ENCODE measurements around the gene ZNF22.
A peak's percentile ranks its signal among the peaks of the same experiment; 100 is the strongest.

The ZNF22 gene

DNA sequence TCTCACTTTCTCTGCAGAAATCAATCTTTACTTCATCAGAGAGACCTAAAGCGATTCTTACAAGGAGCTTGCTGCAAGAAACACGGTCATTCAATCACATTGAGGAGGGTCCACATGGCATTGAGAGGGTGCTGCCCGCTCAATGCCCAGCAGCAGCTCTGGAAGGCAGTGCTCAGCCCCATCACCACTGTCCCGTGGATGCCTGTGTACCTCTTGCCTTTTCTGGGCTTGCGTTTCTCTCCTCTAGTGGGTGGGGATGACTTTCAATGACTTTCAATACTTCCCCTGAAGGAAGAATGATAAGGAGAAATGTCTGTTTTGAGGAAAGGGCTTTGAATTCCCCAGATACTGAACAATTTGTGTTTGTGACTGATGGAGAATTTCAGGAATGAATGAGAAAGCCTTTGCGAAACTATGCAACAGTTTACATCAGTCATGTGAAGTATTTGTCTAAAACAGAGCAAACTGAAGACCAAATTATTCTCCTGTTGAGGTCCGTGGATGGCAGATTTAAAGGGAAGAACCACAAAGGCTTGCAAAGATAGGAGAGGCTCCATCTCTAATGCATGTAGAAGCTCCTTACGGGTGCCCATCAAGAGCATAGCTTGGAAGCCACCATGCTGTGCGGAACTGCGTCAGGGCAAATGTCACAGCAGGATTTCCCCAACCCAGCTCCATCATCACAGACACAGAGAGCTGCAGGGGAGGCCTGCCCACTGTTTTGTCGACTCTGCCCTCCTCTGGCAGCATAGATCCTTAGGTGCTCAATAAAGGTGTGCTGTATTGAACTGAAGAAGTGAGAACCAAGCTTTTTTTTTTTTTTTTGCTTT lies 6.6 kb upstream of the ZNF22 start:
- Histone ChIP-seq H3K4me1 (ENCODE audit: insufficient read depth, low read length) (no peaks in the 10 kb centered on the region), H3K36me3 (ENCODE audit: insufficient read depth, low read length) (no peaks in the 10 kb centered on the region), H3K27me3 (ENCODE audit: insufficient read depth, low read length) (no peaks in the 10 kb centered on the region), H2AFZ (ENCODE audit: low read depth, low read length) (no peak overlapping the region), H3K9me3 (ENCODE audit: low read length) (no peaks in the 10 kb centered on the region), H3K4me3 (ENCODE audit: low read length) (no peak overlapping the region)

DNA sequence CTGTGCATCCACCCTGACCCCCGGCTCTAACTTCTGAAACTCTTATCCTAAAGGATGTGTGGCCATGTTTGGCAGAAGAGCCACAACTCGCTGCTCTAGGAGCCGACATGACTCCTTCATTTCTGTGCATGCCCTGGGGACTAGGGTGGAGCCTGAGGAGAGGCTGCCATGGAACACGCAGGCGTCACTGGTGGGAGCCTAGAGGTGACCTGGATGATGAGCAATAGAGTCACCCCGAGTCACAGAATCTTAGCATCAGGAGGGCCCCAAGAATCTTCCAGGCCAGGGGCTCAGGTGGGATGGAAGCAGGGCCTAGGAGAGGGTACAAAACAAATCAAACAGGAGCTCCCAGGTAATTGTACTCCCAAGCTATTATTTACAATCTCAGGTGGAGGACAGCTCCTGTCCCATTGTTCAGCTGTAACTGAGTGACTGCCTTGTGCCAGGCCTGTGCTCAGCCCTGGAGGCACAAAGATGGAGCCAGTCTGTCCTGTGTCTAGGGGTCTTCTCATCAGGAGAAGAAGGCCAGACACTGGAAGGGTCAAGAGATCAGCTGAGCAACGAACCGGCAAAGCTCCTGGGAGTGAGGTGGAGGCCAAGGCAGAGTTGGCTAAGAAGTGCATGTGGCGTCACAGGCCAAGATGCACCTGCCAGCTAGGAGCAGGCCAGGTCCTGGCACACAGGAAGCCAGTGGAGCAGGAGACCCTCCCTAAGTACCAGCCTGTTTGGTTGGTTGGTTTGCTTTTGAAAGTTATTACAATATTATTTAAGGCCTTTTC lies 5.8 kb upstream of the ZNF22 start:
- no peak overlapping the region for H2AFZ ChIP-seq (ENCODE audit: low read depth, low read length)
- no peak overlapping the region for H3K4me3 ChIP-seq (ENCODE audit: low read length)
- peaks cover 1% of the 10 kb centered on the region for H3K4me1 ChIP-seq (ENCODE audit: insufficient read depth, low read length)
- no peaks in the 10 kb centered on the region for H3K36me3 ChIP-seq (ENCODE audit: insufficient read depth, low read length)
- no peaks in the 10 kb centered on the region for H3K27me3 ChIP-seq (ENCODE audit: insufficient read depth, low read length)
- H3K9me3 ChIP-seq (ENCODE audit: low read length) = no peaks in the 10 kb centered on the region

DNA sequence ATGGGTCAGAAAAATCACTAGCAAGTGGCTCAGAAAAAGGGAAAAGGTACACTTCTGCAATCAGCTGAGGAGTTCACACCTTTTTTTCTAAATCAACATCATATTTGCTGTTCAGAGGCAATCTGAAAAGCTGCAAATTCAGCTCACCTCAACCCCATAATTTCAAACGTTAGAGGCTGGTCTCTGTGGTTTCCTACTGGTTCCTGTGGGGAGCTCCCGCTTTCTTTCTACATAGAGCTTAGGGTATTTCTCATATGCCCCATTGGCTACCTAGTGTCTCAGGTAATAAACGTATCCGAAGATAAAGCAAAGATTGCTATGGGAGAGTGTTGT lies 5.2 kb upstream of the ZNF22 start:
- H3K36me3 ChIP-seq (ENCODE audit: insufficient read depth, low read length) = no peaks in the 10 kb centered on the region
- H3K4me1 ChIP-seq (ENCODE audit: insufficient read depth, low read length) = peaks cover 6% of the 10 kb centered on the region
- no peaks in the 10 kb centered on the region for H3K9me3 ChIP-seq (ENCODE audit: low read length)
- H3K27me3 ChIP-seq (ENCODE audit: insufficient read depth, low read length) = no peaks in the 10 kb centered on the region
- H3K4me3 ChIP-seq (ENCODE audit: low read length) = no peak overlapping the region
- no peak overlapping the region for H2AFZ ChIP-seq (ENCODE audit: low read depth, low read length)

DNA sequence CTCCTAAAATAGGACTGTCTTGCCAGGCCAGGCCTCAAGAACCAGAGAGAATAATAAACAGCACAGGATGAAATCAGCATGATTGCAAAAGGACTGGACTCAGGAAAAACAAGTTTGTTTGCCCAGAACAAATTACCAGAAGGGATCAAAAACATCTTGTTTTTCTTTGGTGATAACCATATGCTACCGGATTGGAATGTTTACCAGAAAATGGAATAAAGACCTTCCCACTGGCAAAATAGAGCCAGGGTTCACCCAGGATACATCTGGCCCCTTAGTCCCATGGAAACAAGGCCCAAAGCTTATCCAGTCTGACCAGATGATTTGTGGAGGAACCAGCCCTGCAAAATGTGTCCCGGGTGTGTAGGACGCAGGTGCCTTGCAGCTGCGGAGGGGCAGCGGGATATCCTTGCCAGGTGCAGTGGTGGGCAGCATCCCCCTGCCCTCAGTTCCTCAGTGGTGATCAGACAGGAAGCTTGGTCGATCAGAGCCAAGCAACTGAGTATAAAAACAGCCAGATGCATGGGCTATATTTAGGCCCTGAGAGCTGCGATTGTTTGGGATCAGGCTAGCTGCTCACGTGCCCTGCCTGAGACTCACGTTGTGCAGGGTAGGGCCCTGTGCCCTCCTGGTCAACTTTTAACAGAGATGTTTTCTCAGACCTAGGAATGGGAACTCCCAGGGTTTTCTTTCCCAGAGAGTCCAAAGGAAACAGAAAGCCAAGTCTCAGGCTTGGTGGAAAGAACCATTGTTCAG lies 4.6 kb upstream of the ZNF22 start:
- peaks cover 6% of the 10 kb centered on the region for H3K4me1 ChIP-seq (ENCODE audit: insufficient read depth, low read length)
- no peak overlapping the region for H3K4me3 ChIP-seq (ENCODE audit: low read length)
- no peaks in the 10 kb centered on the region for H3K36me3 ChIP-seq (ENCODE audit: insufficient read depth, low read length)

DNA sequence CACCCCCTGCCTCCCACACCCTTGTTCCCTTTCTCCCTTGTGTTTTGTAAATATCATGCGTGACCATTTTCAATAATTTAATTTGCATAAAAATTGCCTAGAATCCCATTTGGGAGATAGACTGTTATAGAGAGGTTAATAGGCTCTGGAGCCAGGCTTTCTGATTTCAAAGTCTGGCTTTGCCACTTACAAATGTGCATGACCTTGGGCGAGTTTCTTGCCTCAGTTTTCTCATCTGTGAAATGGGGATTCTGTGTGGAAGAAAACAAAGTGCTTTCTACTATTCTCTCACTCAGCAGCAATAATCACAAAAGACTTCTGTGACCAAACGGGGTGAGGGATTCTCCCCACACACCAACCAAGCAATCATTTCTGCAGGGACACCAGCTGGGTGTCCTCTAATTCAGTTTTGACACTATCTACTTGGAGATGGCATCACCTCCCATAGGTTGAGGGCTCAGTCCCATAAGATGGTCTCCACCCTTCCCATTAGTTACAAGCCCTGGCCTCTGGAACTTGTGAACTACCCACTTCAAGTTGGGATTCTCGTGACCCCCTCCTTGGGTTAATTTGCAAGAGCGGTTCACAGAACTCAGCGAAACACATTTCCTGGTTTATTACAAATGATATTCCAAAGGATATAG lies 3.5 kb upstream of the ZNF22 start:
- Histone ChIP-seq H3K4me3 (ENCODE audit: low read length) (no peak overlapping the region), H3K27me3 (ENCODE audit: insufficient read depth, low read length) (no peaks in the 10 kb centered on the region), H3K4me1 (ENCODE audit: insufficient read depth, low read length) (peaks cover 12% of the 10 kb centered on the region), H2AFZ (ENCODE audit: low read depth, low read length) (no peak overlapping the region), H3K36me3 (ENCODE audit: insufficient read depth, low read length) (no peaks in the 10 kb centered on the region), H3K9me3 (ENCODE audit: low read length) (no peaks in the 10 kb centered on the region)

More for the DNA sequence above, 4.6 kb upstream of the ZNF22 start:
- Histone ChIP-seq H2AFZ (ENCODE audit: low read depth, low read length) (no peak overlapping the region), H3K9me3 (ENCODE audit: low read length) (no peaks in the 10 kb centered on the region), H3K27me3 (ENCODE audit: insufficient read depth, low read length) (no peaks in the 10 kb centered on the region)

DNA sequence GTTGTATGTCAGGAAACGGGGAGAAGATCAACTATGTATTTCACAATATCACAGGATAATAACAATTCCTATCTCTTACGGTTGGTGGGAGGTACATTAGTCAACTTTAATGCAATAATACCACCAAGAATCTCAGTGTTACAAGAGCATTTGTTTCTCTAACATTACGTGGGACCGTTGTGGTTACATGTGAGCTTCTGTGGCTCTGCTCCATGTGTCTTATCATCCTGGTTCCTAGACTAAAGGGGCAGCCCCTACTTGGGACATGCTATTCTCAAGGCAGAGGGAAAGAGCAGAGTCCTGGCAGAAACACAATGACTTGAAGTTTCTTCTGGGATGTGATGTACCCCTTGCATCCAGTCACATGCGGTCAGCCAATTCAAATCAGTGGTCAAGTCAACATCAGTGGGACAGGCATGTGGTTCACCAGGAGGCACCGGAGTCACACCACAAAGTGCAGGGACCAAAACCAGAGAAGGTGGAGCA lies 2.5 kb upstream of the ZNF22 start:
- Histone ChIP-seq H3K4me1 (ENCODE audit: insufficient read depth, low read length) (peaks cover 12% of the 10 kb centered on the region), H3K27me3 (ENCODE audit: insufficient read depth, low read length) (no peaks in the 10 kb centered on the region), H2AFZ (ENCODE audit: low read depth, low read length) (no peak overlapping the region), H3K36me3 (ENCODE audit: insufficient read depth, low read length) (peaks cover 2% of the 10 kb centered on the region), H3K9me3 (ENCODE audit: low read length) (peaks cover under 1% of the 10 kb centered on the region), H3K4me3 (ENCODE audit: low read length) (no peak overlapping the region)

DNA sequence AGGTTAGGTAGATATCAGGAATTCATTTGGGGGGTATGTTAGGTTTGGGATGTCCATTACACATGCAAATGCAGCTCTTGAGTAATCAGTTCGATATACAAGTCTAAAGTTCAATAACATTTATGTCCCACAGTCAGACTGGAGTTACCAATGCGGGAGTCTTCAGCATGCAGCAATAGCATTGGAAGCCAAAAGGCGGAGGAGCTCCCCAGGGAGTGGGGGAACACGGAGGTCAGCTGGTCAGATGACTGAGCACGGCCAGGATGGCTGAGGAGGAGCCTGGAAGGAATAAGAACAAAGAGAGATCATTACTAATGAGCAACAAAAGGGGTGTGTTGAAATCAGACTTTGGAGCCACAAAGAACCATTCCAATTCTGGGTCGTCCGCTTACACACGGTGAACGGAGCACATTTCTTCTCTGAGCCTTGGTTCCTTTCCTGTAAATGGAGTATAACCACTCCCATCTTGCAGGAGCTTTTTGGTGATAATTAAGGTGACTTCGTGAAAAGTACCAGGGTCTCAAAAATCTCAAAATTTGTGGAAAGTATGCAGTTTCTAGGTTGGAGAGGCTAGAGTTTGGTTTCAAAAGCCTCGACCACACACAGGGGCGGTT lies 478 bp upstream of the ZNF22 start:
- peaks cover 20% of the 10 kb centered on the region for H3K36me3 ChIP-seq (ENCODE audit: insufficient read depth, low read length)
- H3K4me1 ChIP-seq (ENCODE audit: insufficient read depth, low read length) = peaks cover 12% of the 10 kb centered on the region
- H3K9me3 ChIP-seq (ENCODE audit: low read length) = peaks cover 10% of the 10 kb centered on the region
- H3K27me3 ChIP-seq (ENCODE audit: insufficient read depth, low read length) = no peaks in the 10 kb centered on the region
- H3K4me3 ChIP-seq (ENCODE audit: low read length) = peak overlapping the region; percentile 62
- H2AFZ ChIP-seq (ENCODE audit: low read depth, low read length) = peak overlapping the region; percentile 24

DNA sequence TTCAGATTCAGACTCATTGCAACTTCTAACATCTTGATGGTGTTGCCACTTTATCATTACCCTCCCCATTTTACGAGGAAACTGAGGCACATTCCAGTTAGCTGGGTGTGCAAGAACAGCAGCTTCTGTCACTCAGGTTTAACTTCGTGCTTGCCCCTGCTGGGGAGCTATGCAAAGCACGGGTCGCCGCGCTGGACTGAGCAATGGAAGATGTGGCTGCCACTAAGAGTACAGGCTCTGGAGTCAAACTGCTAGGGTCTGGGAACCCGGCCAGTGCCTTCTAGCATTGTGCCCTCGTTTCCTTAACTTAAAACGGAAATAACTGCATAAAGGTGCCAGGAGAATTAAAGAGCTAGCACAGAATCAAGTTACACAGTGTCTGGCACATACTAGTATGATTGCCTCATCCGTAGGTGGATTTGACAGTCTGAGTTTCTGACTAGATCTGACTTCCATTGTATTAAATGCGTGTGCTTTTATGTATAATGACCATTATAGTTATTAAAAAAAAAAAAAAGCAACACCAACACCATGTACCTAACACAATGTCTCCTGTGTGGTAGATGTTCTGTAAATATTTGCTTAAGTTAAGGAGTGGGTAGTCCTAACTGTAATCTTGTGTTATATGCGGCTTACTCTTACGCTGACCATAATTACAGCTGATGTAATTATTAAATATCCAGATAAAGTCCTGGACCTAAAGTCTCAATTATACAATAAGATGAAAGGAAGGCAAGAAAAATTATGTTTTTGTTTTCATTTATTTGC lies 842 bp downstream of the ZNF22 start:
- Histone ChIP-seq H2AFZ (ENCODE audit: low read depth, low read length) (peak overlapping the region; percentile 4), H3K4me1 (ENCODE audit: insufficient read depth, low read length) (peaks cover 12% of the 10 kb centered on the region), H3K4me3 (ENCODE audit: low read length) (peak overlapping the region; percentile 62), H3K27me3 (ENCODE audit: insufficient read depth, low read length) (no peaks in the 10 kb centered on the region), H3K36me3 (ENCODE audit: insufficient read depth, low read length) (peaks cover 21% of the 10 kb centered on the region), H3K9me3 (ENCODE audit: low read length) (peaks cover 10% of the 10 kb centered on the region)

DNA sequence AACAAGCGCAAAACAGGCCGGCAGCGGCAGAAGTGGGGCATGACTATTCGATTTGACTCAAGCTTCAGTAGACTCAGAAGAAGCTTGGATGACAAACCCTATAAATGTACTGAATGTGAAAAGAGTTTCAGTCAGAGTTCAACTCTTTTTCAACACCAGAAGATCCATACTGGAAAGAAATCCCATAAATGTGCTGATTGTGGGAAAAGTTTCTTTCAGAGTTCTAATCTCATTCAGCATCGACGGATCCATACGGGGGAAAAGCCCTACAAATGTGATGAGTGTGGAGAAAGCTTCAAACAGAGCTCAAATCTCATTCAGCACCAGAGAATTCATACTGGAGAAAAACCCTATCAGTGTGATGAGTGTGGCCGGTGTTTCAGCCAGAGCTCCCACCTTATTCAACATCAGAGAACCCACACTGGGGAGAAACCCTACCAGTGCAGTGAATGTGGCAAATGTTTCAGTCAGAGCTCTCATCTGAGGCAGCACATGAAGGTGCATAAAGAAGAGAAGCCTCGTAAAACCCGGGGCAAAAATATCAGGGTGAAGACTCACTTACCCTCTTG lies 2.8 kb downstream of the ZNF22 start:
- Histone ChIP-seq H3K9me3 (ENCODE audit: low read length) (peaks cover 10% of the 10 kb centered on the region), H3K4me1 (ENCODE audit: insufficient read depth, low read length) (peaks cover 12% of the 10 kb centered on the region), H3K4me3 (ENCODE audit: low read length) (no peak overlapping the region), H2AFZ (ENCODE audit: low read depth, low read length) (no peak overlapping the region), H3K27me3 (ENCODE audit: insufficient read depth, low read length) (no peaks in the 10 kb centered on the region), H3K36me3 (ENCODE audit: insufficient read depth, low read length) (peaks cover 21% of the 10 kb centered on the region)

DNA sequence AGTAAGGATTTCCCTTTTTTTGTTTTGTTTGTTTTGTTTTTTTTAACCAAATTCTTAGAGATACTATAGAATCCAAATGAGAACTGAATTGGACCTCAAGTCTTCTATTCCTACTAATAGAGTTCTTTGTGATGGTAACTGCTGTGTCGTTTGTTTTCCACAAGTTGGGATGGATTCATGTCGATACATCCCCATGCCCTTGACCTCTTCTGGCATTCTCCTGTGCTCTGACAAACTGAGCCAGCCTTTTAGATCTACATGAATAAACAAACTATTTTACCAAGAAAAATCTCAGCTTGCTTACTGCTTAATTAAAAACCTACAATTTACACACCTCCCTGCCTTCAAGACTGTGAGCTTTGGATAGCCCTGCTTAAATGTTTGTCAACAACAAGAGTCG lies 3.9 kb downstream of the ZNF22 start:
- Histone ChIP-seq H3K4me3 (ENCODE audit: low read length) (no peak overlapping the region), H2AFZ (ENCODE audit: low read depth, low read length) (no peak overlapping the region), H3K36me3 (ENCODE audit: insufficient read depth, low read length) (peaks cover 21% of the 10 kb centered on the region), H3K27me3 (ENCODE audit: insufficient read depth, low read length) (no peaks in the 10 kb centered on the region), H3K4me1 (ENCODE audit: insufficient read depth, low read length) (peaks cover 12% of the 10 kb centered on the region), H3K9me3 (ENCODE audit: low read length) (peaks cover 10% of the 10 kb centered on the region)

DNA sequence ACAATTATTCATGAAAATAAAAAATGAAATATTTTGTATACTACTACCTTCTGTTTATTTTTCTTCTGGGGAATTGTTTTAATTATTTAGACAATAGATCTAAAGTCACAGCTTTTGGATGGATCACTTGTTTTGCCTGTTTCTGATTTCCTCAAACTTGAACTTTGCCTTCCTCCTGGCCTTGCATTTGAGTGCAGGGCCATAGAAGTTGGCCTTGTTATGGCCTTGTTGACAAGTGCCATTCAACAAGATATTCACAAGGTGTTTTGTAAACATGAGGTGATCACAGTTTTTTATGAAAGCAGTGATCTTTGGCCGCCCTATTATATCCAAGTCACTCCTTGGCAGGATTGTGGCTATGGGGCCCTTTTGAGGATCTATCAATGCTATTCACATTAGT lies 4.6 kb downstream of the ZNF22 start:
- peaks cover 7% of the 10 kb centered on the region for H3K4me1 ChIP-seq (ENCODE audit: insufficient read depth, low read length)
- H2AFZ ChIP-seq (ENCODE audit: low read depth, low read length) = no peak overlapping the region
- H3K36me3 ChIP-seq (ENCODE audit: insufficient read depth, low read length) = peaks cover 21% of the 10 kb centered on the region

More for the DNA sequence above, 4.6 kb downstream of the ZNF22 start:
- Histone ChIP-seq H3K27me3 (ENCODE audit: insufficient read depth, low read length) (no peaks in the 10 kb centered on the region), H3K9me3 (ENCODE audit: low read length) (peaks cover 10% of the 10 kb centered on the region), H3K4me3 (ENCODE audit: low read length) (no peak overlapping the region)

All from neuron (in vitro differentiated cells).